GM21619 (cell line): ENCODE measurements around the gene METTL24.
"Not testable (repeated sequence)": the region's sequence is repeated elsewhere in the genome, so short reads cannot be mapped to it uniquely, and the experiment has no call there.

ENCODE experiments used
- ATAC-seq: cut with Tn5 transposase; IDR thresholded peaks from one replicate; pipeline ENCODE4 v1.9.1; 2021; ENCODE audit not compliant: unreplicated experiment

Gene METTL24

DNA sequence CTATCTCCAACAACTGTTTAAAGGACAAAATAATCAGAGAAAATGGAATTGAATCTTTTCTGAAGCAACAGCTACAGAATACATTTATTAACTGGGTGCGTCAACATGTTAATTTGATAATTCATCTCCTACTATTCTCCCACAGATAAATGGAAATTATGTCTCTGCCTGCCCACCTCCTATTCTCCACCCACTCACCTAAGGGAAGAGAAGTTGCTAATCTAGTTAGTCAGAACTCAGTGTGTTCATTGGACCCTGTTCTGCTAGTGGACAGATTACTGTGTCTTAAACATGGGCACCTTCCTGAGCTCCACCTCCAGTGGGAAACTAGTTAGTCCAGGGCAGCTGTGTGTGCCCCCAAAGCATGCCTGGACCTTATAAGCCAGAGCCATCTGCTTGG lies 41.0 kb downstream of the METTL24 start:
- ATAC-seq = no peak

DNA sequence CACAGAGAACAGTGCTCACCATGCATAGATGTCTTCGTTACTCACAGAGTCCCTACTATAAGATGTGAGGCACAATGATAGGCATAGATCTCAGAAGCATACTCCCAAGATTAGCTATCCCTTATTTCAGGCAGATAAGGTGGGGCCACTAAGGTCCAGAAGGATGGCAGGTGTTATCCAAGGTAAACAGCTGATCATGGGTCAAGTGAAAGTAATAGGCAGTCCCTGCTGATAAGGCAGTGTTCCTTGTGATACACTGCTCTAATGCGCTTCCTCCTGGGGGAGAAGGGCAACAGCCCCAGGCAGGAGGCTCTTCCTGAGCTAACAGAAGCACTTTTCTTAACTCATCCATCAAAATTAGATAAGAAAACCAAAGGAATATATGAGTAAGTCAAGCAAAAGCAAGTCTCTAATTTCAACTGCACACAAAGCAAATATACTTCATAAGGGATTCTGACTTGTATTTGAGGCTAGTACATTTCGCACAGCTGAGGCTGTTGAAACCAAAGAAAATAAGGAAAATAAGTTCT lies 42.2 kb downstream of the METTL24 start:
- ATAC-seq = no peak

DNA sequence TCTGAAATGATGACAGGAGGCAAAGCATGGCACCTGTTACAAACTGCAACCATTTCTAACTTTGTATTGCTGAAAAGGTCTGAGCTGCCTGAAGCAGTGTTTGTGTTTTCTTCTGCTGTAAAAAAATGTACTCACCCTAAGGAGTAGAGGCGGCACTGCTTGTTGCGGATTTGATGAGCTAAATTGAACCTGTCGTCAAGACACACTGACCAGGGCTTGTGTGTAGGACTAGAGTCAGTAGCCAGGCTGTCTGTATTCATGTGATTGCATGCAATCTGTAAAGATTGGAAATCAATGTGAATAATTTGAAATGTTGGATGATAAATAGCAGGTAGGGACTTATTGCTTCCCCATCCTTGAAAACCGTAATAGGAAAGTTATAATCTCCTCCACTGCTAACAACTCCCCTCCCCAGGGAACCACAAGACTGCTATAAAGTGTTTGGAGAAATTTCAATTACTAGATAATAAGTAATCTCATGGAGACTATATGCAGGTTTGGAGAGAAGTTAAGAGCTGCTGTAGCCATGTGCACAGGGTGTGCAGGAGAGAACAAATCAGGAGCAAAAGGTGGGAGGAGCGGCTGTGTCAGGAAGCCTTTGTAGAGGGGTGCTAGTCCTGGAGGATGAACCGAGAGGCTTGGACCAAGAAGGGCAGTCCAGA lies 42.8 kb downstream of the METTL24 start:
- ATAC-seq = no peak

DNA sequence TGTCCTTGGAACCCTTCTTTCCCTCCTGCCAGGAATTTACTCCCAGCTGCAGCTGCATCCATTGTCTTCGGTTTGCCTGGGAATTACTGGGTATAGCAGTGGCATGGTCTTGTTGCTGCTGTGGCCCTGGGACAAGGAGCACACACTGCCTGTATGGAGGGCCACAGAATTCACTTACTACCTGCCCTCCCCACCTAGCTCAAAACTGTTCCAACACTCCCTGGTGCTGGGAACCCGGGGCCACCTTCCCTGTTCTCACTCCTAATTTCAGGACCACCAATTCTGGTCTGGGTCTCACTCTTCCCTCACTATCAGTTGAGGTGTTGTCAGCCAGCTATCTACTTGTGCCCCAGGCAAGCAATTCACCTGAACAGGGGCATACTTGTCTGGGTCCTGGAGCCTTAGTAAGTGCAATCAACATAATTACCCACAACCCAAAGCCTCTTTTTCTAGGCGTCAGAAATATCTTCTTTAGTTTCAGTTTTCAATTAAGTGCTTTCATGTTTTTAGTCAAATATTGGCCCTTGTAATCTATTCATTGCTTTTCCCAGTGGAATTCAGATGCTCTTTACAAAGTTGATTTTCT lies 47.2 kb downstream of the METTL24 start:
- no peak for ATAC-seq

DNA sequence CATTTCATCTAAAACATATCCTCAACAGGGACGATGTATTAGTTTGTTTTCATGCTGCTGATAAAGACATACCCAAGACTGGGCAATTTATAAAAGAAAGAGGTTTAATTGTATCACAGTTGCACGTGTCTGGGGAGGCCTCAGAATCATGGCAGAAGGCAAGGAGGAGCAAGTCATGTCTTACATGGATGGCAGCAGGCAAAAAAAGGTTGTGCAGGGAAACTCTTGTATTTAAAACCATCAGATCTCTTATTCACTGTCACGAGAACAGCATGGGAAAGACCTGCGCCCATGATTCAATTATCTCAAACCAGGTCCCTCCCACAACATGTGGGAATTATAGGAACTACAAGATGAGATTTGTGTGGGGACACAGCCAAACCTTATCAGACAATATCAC lies 48.7 kb downstream of the METTL24 start:
- ATAC-seq = not testable (repeated sequence)

DNA sequence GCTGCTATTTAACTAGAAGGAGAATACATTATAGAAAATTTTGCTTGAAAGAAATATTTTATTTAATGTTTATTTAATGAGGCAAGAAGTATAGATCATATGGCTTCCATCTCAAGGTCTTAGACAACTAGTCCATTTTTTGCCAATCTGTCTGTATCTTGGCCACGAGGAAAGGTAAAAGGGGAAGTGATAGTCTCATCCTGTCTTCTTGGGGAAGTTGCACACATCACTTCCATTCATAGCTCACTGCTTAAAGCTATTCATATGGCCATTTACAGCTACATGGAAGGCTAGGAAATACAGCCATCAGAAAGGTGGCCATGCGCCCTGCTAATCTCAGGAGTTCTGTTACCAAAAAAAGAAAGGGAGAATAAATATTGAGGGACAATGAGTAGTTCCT lies 50.8 kb downstream of the METTL24 start:
- no peak for ATAC-seq

DNA sequence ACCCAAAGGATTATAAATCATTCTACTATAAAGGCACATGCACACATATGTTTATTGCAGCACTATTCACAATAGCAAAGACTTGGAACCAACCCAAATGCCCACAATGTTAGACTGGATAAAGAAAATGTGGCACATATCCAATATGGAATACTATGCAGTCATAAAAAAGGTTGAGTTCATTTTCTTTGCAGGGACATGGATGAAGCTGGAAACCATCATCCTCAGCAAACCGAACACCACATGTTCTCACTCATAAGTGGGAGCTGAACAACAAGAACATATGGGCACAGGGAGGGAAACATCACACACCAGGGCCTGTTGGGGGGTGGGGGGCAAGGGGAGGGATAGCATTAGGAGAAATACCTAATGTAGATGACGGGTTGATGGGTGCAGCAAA lies 52.3 kb downstream of the METTL24 start:
- not testable (repeated sequence) for ATAC-seq

DNA sequence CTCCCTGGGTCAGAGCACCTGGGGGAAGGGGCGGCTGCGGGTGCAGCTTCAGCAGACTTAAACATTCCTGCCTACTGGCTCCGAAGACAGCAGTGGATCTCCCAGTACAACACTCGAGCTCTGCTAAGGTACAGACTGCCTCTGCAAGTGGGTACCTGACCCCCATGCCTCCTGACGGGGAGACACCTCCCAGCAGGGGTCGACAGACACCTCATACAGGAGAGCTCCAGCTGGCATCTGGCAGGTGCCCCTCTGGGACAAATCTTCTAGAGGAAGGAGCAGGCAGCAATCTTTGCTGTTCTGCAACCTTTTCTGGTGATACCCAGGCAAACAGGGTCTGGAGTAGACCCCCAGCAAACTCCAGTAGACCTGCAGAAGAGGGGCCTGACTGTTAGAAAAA lies 54.5 kb downstream of the METTL24 start:
- not testable (repeated sequence) for ATAC-seq

DNA sequence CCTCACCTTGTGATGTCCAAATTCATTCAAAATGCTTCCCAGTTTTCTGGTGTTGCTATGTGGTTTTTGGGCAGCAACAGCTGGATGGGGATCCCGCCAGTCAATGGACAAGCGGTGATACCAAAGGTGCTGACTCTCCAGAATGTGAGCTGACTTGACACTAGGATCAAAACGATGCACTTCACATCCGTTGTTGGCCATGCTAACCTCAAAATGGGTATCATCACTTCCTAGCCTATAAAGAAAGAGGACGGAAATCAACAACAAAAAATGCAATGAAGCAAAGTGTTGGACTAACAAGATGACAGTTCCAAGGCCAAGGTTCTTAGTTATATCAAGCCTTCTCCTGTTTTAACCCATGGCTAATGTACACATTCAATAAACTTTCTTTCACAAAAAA lies 59.2 kb downstream of the METTL24 start:
- no peak for ATAC-seq

DNA sequence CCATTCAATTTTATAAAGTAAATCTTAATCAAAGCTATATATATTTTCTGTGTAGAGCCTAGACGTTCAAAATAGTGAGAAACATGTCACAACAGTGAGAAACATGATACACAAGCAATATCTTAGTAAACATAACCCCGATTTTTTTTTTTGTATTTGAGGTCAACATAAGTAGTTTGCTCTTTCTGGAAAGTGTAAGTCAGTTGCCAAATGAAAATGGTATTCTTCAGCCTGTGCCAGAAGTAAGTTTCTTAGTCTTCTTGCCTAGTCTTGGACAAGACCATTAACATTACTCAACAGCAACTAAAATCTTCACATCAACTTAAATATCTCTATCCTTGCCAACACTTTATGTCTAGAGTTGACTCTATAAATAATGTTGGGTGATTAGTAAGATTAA lies 59.7 kb downstream of the METTL24 start:
- no peak for ATAC-seq

DNA sequence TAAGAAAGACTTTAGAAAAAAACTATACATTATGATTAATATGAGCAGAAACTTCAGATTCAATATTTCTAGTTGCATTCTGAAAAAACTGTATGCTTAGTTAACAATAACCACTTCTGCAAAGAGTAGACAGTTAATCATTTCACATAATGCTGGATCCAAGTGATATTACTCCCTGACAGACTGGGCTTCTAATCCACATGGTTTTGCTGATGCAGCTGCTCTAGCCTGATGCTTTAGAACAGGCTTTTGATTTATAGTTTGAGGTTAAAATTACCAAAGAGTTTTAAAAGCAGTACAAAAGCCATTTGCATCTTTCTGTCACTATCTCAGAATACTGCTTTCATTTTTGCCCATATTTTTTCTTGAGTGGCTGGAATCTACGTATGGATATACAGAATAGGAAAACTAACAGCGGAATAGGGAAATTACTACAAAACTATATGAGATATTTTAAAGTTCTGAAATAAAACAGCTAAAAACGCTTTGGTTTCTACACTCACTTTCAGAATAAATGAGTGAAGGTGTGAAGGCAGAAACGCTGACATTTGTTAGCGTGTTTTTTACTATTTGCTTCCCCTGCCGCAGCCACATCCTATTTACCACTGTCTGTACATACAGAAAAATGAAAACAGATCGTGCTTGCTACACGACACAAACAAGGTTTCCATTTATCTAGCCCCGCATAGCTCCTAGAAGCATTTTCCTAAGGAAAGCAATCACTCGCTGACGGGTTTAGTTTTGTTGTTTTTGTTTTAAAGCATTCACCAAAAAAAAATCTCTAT lies 61.7 kb downstream of the METTL24 start:
- no peak for ATAC-seq

DNA sequence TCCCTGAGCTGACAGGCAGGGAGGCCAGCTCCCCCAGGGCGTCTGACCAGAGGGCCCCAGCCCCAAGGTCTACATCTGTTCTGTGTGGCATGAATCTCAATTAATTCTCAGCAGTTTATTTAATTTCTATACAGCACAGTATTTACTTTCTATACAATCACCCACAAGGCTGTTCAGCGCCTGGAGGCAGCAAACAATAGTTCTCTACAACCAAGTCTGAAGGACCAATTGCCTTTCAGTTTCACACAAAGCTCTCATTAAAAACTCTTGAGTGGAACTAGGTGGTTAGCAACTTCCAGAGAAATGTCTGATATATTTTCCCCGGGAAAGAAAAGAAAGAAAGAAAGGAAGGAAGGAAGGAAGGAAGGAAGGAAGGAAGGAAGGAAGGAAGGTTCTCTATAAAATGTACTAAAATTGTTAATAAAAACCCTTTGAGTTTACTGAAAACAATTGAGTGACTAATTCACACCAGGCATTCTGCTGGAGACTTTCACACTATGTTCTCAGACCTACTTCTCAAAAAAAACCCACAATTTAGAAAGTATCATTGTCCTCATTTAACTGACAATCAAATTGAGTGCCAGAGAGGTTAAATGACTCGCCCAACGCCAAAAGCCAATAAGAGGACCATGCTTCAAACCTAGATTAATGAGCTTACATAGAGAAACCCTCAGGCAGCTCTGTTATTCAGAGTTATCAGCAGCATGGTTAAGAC lies 62.5 kb downstream of the METTL24 start:
- ATAC-seq = no peak

DNA sequence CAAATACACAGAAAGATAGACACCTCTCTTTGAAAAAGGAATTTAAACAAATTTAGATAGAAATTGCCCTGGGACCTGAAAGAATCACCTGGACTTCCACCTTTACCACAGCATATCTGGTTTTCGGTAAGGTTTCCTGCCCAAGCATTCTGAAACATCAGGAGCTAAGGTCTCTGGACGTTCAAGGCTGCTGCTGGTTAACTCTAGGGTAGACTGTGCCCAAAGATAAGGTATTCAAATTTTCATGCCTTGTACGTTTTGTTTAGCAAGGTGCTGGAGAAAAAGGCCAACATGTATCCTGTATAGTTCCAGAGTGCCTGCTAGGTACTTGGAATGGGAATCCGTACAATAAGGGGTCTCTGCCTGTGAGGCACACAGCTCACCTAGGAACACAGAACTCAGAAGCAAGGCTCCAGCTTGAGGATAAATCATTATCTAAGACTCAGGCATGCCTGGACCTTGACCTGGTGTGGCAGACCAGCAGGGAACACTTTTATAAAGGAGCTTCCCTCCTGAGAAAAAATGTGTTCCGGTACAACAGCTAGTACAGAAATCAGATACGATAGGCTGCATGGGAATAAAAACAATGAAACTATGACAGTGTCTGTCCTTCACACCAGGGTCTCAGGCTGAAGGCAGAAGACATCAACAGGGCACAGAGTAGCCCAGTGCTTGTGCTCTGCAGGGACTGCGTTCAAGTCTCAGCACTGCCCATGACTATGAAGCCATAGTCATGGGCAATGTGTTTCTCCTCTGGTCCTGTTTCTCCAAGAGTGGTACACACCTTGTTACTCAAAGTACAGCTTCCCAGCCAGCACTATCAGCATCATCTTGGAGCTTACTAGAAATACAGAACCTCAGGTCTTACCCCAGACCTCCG lies 70.4 kb downstream of the METTL24 start:
- ATAC-seq = no peak

DNA sequence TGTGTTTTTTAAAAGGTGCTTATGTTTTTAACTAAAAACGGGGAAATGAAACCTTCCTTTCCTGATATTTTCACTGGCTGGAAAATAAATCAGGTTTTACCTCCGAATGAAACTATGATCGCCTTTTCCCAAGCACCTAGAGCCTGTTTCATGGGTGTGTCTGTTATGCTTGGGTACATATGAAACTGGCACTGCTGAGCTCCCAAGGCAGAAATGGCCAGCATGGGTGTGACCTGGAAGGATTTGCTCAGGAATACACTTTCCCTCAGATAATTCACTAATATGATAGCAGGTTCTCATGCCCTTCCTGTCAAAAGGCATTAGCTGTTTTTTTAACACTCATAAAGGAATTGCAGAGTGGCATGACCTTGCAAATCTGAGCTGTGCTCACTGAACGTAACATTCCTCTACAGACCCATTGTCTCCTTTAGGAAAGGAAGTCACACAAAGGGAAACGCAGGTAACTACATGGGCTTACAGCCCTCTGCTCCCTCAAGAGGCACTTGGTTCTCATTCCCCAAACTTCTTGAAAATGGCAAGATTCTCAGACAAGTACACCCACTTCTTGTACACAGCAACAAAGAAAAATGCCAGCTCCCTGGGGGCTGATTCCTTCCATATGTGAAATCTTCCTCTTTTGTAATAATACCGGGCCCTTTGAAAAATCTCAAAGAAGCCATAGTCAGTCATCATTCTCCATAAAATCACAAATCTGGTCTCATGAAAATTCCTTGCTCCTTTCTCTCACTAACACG lies 72.7 kb downstream of the METTL24 start:
- ATAC-seq = no peak

DNA sequence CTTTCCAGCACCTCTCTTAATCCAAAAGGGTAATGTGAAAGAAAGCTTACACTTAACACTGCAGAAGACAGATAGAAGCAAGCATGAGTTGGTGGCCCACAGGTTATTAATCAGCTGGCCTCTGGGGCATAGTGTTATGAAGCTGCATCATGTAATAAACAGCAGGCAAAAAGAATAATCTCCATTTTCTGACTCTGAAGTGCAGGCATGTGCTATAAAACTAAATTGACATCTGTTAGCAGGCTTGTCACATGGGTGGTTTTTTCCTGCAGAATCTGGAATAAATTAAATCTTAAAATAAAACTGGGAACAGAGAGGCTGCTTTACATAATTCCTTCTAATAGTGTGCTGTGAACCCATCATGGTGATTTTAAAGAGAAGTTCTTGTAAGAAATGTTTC lies 73.3 kb downstream of the METTL24 start:
- ATAC-seq = no peak

DNA sequence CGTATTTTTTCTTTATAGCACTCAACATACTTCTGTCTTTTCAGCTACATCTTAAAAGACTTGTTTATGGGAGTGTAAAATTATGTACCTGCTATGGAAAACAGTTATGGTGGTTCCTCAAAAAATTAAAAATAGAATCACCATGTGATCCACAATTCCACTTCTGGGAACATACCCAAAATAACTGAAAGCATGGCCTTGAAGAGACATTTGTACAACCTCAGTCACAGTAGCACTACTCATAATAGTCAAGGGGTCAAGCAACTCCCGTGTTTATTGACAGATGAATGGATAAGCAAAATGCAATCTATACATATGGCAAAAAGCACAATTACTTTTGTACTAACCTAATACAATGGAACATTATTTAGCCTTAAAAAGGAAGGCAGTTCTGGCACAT lies 74.5 kb downstream of the METTL24 start:
- no peak for ATAC-seq

DNA sequence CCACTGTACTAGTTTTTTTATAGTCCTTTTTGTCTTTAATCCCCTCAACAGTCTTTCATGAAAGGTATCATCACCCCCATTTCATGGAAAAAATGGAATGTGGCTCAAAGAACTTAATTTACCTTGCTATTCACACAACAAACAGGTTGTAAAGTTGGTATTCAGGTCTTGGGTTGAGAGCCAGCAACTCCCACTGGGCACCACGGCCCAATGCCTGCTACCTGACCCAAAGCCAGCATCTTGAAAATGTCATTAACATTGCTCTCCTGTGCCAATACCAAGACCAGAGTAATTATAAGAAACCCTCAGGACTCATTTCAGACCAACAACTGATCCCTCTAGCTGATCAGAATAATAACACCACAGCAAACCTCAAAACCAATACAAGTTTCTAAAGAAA lies 75.7 kb downstream of the METTL24 start:
- no peak for ATAC-seq

DNA sequence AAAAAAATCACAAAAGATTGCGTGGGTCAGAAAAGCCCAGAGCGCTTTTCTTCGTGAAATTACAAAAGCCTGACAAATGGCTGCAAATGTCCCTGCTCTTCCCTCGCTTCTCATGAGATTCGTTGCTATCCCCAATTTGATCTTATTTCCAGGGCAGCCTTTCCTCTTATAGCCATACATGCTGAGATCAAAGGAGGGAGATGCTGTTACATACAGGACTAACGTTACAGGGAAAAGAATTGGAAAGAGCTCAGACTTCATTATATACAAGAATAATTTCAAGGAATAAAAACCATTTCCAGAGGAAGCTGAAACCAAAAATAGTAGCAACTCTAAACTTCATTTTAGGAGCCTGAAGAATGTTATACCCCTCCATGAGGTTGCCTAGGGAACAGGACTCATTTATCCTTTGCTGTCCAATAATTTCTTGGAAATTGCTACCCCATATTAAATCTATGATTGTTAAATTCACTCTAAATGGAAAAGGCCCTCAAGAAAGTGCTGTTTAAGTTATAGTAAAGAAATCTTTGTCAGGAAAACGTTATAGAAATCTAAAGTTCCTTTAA lies 81.0 kb downstream of the METTL24 start:
- no peak for ATAC-seq

DNA sequence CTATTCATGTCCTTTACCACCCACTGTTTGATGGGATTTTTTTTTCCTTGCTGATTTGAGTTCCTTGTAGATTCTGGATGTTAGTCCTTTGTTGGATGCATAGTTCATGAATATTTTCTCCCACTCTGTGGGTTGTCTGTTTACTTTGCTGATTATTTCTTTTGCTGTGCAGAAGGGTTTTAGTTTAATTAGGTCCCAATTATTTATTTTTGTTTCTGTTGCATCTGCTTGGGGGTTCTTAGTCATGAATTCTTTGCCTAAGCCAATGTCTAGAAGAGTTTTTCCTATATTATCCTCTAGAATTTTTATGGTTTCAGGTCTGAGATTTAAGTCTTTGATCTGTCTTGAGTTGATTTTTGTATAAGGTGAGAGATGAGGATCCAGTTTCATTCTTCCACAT lies 85.4 kb downstream of the METTL24 start:
- ATAC-seq = not testable (repeated sequence)

DNA sequence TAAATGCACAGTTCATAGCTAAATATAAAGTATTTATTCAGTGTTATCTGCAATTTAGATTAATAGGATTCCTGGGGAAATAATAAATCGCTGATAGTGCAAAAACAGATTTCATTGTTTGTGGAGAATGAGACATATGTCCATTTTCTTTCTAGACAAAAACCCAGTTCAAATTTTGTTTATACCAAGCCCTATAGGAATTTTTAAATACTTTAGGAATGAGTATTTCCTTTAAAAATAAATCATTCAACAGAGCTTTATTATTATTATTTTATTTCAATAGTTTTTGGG lies 86.5 kb downstream of the METTL24 start:
- no peak for ATAC-seq
